ENCODE results near the gene SLC16A3. TPM values are rescaled to one million over a fixed set of nuclear protein-coding genes. Genes with fewer than 3 reads are reported as not detected.

SLC16A3 gene
- total and polyA plus RNA-seq, 7 experiments from 2014 or later = 1.4 to 264 (median 15.9) TPM

DNA sequence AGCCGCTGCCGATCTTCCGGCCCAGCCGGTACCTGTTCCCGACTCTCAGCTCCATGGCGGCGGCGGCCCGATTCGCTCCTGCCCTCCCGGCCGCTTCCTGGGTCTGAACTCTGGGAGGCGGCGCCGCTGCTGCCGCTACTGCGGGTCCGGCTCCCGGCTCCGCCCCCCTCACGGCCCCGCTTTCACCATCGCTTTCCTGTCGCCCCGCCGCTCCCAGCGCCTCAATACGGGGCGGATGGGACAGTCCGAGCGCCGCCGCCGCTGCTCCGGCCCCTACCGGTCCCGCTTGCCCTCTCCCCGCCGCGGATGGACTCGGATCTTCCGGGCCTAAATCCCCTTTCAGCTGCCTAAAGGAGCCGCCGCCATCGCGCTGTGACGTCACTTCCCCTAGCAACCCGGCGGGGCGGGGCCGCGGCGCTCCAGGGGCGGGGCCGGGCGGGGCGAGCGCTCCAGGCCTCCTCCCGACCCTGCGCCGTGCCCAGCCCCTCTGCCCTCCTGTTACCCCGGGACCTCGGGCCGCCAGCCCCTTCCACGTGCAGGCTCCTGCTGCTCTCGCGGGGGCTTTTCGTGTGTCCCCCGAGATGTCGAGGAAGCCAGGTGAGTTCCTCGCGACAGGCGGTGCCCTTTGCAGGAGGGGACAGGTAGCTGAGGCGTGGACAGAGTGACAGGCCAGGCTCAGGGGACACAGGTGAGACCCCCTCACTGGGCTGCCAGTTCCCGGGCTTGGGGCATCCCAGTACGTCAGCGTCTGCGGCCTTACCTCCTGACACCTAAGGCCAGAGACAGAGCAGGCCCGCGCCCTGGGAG is 44.7 kb downstream of the SLC16A3 start, which contains the start of gene CSNK1D:
TSS of gene CSNK1D (minus strand) at position 374 of the 807 bp plus-strand sequence. CDS start at position 55, 319 bp downstream.
- H3K4me1 Mint-ChIP-seq = peaks cover 36 to 46% (median 41%) of the 10 kb centered on the region in 7 donors
- H3K27me3 Mint-ChIP-seq = no peaks in the 10 kb centered on the region
- Histone ChIP-seq H3K27ac (ENCODE audit: low read depth, low read length) (peak within 1 kb of the TSS; percentile 97), H3K36me3 (ENCODE audit: control insufficient read depth in 2 of 3, insufficient read depth in 3 of 3, low read length in 3 of 3) (peaks cover 5 to 29% (median 13%) of the 10 kb centered on the region in 3 experiments), H3K9me3 (ENCODE audit: control insufficient read depth in 2 of 3, low read length in 3 of 3) (no peaks in the 10 kb centered on the region), H3K4me1 (ENCODE audit: control insufficient read depth in 2 of 2, insufficient read depth in 2 of 2, low read length in 2 of 2) (peaks cover 37 to 42% of the 10 kb centered on the region in 2 donors), H3K27me3 (ENCODE audit: control insufficient read depth in 2 of 2, insufficient read depth in 2 of 2, low read length in 2 of 2) (no peaks in the 10 kb centered on the region), H3K4me3 (ENCODE audit: low read length) (peak within 1 kb of the TSS; percentile 60)
- CTCF ChIA-PET = no interaction called here
- DNase-seq = peak; percentile 83 to 97 (median 92)
- intact Hi-C loops (cut with micrococcal nuclease) = loop anchor here (1.0 to 2.0 kb wide), 9 partner anchors 15 to 67 kb away; partner anchors contain the start of genes CD7 (in 1 of the 2) and SLC16A3 (in 1 of the 2)
- peak within 1 kb of the TSS; percentile 92 to 99 (median 98) for H3K27ac Mint-ChIP-seq
- POLR2A ChIA-PET = interaction anchor here (0.6 to 4.5 kb wide), 8 partner anchors 16 to 150 kb away, joined by 3 to 32 read pairs (median 4); no protein-coding TSS in a partner anchor
- peak; percentile 90 for ATAC-seq
- H3K9me3 Mint-ChIP-seq = no peaks in the 10 kb centered on the region
- peaks cover 4 to 23% (median 10%) of the 10 kb centered on the region in 5 donors for H3K36me3 Mint-ChIP-seq
- H3K4me3 Mint-ChIP-seq = peak within 1 kb of the TSS; percentile 80 to 97 (median 93)

DNA sequence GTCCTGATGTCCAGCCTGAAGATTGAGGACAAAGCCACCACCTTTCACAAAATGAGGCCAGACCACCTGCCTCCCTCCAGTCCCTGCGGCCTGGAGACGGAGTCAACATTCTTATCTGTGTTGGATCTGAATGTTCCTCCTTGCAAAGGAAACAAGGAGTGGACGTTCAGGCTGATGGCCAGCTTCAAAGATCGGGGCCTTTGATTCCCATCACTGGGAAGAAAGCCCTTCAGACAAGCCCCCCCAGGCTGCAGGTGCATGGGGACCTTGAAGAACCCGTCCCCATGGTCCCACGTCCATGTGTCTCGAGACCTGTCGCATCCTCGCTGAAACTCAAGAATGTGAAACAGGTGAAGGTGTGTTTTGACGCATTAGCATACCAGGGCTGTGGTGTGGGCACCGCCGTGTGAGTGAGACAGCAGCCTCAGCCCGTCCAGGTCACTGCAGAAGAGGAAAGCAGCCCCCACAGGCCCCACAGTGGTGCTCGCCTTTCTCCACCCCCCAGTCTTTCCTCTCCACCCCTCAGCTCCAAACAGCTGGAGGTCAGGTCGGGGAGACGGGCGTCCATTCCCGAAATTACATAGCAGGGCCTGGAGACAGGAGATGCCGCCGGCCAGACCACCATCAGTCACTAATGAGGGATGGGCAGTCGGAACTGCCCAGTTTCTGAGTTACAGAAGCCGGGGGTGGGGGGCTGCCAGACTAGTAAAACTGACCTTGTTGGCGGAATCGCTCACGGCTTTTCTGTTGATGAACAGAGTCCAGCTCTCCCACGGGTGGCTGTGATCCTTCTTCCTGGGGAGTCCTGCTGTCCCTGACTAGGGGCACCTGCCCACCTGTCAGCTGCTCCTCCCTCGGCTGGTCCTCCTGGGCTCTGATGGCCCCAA is 45.5 kb downstream of the SLC16A3 start:
- peaks cover 4 to 20% (median 10%) of the 10 kb centered on the region in 5 donors for H3K36me3 Mint-ChIP-seq
- Histone ChIP-seq H3K4me3 (ENCODE audit: low read length) (peak overlapping the region; percentile 60), H3K9me3 (ENCODE audit: control insufficient read depth in 2 of 3, low read length in 3 of 3) (no peaks in the 10 kb centered on the region)

DNA sequence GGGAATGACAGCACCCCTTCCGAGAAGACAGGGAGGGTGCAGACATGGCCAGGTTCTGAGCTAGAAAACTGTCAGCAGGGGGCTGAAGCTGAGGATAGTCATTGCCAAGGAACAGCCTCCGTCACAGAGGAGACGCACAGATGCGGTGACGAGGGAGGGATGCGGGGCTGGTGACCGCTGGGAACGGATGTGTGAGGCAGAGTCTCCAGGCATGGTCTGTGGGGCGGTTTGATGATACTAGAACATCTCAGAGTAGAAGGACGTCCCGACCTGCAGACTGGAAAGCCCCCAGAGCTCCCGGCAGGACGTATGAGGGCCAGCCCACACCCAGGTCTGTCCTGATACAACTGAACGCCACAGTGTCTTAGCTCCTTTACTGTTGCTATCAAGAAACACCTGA is 46.5 kb downstream of the SLC16A3 start:
- CTCF ChIA-PET = interaction anchor here (0.9 kb wide), 1 partner anchor 69 kb away, joined by 3 read pairs; no protein-coding TSS in a partner anchor
- H3K4me3 ChIP-seq (ENCODE audit: low read length) = no peak overlapping the region
- POLR2A ChIA-PET = interaction anchor here (4.5 kb wide), 1 partner anchor 23 kb away, joined by 32 read pairs; no protein-coding TSS in a partner anchor
- peaks cover 20 to 29% (median 23%) of the 10 kb centered on the region in 7 donors for H3K4me1 Mint-ChIP-seq
- H3K36me3 ChIP-seq (ENCODE audit: control insufficient read depth in 2 of 3, insufficient read depth in 3 of 3, low read length in 3 of 3) = peaks cover 5 to 19% (median 13%) of the 10 kb centered on the region in 3 experiments
- peaks cover 4 to 11% (median 8%) of the 10 kb centered on the region in 5 donors for H3K36me3 Mint-ChIP-seq
- H3K27me3 Mint-ChIP-seq = no peaks in the 10 kb centered on the region
- H3K9me3 ChIP-seq (ENCODE audit: control insufficient read depth in 2 of 3, low read length in 3 of 3) = no peaks in the 10 kb centered on the region
- H3K4me1 ChIP-seq (ENCODE audit: control insufficient read depth in 2 of 2, insufficient read depth in 2 of 2, low read length in 2 of 2) = peaks cover 26% of the 10 kb centered on the region in 2 donors
- ATAC-seq = no peak
- H3K27me3 ChIP-seq (ENCODE audit: control insufficient read depth in 2 of 2, insufficient read depth in 2 of 2, low read length in 2 of 2) = no peaks in the 10 kb centered on the region
- no peak overlapping the region for H3K27ac ChIP-seq (ENCODE audit: low read depth, low read length)
- DNase-seq = no peak
- H3K4me3 Mint-ChIP-seq = peak overlapping the region in 1 of 10 donors; percentile 86
- peak overlapping the region in 2 of 9 donors; percentile 28 to 62 for H3K27ac Mint-ChIP-seq
- no peaks in the 10 kb centered on the region for H3K9me3 Mint-ChIP-seq
- intact Hi-C loops (cut with micrococcal nuclease) = no loop called here

More for the DNA sequence above, 45.5 kb downstream of the SLC16A3 start:
- peaks cover 5 to 24% (median 13%) of the 10 kb centered on the region in 3 experiments for H3K36me3 ChIP-seq (ENCODE audit: control insufficient read depth in 2 of 3, insufficient read depth in 3 of 3, low read length in 3 of 3)
- DNase-seq (no peak), ATAC-seq (no peak)
- peaks cover 30 to 39% (median 33%) of the 10 kb centered on the region in 7 donors for H3K4me1 Mint-ChIP-seq
- peaks cover 35 to 36% of the 10 kb centered on the region in 2 donors for H3K4me1 ChIP-seq (ENCODE audit: control insufficient read depth in 2 of 2, insufficient read depth in 2 of 2, low read length in 2 of 2)
- H3K27ac ChIP-seq (ENCODE audit: low read depth, low read length) = peak overlapping the region; percentile 97
- ChIA-PET CTCF (interaction anchor here (0.9 kb wide), 1 partner anchor 68 kb away, joined by 3 read pairs; no protein-coding TSS in a partner anchor), POLR2A (interaction anchor here (0.6 to 4.5 kb wide), 8 partner anchors 15 to 151 kb away, joined by 3 to 32 read pairs (median 4); no protein-coding TSS in a partner anchor)
- peak overlapping the region; percentile 35 to 95 (median 70) for H3K4me3 Mint-ChIP-seq
- H3K27me3 Mint-ChIP-seq = no peaks in the 10 kb centered on the region
- intact Hi-C loops (cut with micrococcal nuclease) = no loop called here
- H3K9me3 Mint-ChIP-seq = no peaks in the 10 kb centered on the region
- H3K27ac Mint-ChIP-seq = peak overlapping the region in 7 of 9 donors; percentile 28 to 98 (median 69)
- H3K27me3 ChIP-seq (ENCODE audit: control insufficient read depth in 2 of 2, insufficient read depth in 2 of 2, low read length in 2 of 2) = no peaks in the 10 kb centered on the region

DNA sequence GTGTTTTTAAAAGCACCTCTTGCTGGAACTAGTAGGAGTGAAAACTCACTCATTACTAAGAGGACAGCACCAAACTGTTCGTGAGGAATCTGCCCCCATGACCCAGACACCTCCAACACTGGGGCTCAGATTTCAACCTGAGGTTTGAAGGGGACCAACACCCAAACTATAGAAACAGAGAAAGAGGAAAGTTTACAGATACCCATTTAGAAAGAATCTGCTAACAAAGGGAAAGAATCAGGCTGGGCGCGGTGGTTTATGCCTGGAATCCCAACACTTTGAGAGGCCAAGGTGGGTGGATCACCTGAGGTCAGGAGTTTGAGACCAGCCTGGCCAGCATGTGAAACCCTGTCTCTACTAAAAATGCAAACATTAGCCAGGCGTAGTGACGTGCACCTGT is 48.1 kb downstream of the SLC16A3 start:
- Histone ChIP-seq H3K4me3 (ENCODE audit: low read length) (no peak overlapping the region), H3K4me1 (ENCODE audit: control insufficient read depth in 2 of 2, insufficient read depth in 2 of 2, low read length in 2 of 2) (peaks cover 9 to 20% of the 10 kb centered on the region in 2 donors), H3K9me3 (ENCODE audit: control insufficient read depth in 2 of 3, low read length in 3 of 3) (no peaks in the 10 kb centered on the region), H3K36me3 (ENCODE audit: control insufficient read depth in 2 of 3, insufficient read depth in 3 of 3, low read length in 3 of 3) (peaks cover 0 to 5% (median 4%) of the 10 kb centered on the region in 3 experiments), H3K27ac (ENCODE audit: low read depth, low read length) (no peak overlapping the region), H3K27me3 (ENCODE audit: control insufficient read depth in 2 of 2, insufficient read depth in 2 of 2, low read length in 2 of 2) (no peaks in the 10 kb centered on the region)
- H3K9me3 Mint-ChIP-seq = no peaks in the 10 kb centered on the region
- DNase-seq = no peak
- H3K4me1 Mint-ChIP-seq = peaks cover 12 to 25% (median 18%) of the 10 kb centered on the region in 7 donors
- H3K36me3 Mint-ChIP-seq = peaks cover 4 to 6% (median 5%) of the 10 kb centered on the region in 5 donors
- ChIA-PET POLR2A (interaction anchor here (4.5 kb wide), 1 partner anchor 21 kb away, joined by 32 read pairs; no protein-coding TSS in a partner anchor), CTCF (no interaction called here)
- no peaks in the 10 kb centered on the region for H3K27me3 Mint-ChIP-seq
- H3K27ac Mint-ChIP-seq = peak overlapping the region in 1 of 9 donors; percentile 19
- ATAC-seq = no peak
- H3K4me3 Mint-ChIP-seq = peak overlapping the region in 1 of 10 donors; percentile 7
- intact Hi-C loops (cut with micrococcal nuclease) = no loop called here

DNA sequence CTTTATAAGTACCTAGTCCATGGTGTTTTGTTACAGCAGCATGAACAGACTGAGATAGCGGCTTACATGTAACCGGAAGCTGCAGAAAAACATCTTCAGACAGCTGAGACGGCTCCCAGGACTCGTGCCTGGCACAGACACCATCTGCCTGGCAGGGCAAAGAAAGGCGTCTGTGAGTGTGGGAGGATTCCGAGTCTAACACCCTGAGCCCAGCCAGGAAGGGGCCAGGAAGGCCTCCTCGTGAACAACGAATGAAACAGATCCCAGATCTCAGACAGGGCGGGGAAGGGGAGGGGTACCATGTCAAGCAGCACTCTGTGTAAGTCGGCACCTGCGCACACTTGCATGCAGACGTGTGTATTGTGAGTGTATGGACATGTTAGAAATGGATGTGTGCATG is 49.0 kb downstream of the SLC16A3 start:
- H3K9me3 Mint-ChIP-seq = no peaks in the 10 kb centered on the region
- peak overlapping the region in 1 of 9 donors; percentile 81 for H3K27ac Mint-ChIP-seq

DNA sequence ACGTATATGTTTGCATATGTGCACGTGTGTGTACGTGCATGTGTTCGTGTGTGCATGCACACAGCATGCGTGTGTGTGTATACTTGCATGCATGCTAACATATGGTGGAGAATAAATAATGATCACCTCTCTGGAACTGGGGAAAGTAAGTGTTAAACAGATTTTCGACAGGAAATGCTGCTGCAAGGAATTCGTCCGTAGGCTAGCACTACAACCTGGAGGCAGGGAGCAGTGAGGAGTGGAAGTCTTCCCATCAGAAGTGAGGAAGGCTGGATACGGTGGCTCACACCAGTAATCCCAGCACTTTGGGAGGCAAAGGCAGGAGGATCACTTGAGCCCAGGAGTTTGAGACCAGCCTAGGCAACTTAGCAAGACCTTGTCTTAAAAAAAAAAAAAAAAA is 49.5 kb downstream of the SLC16A3 start:
- H3K4me3 Mint-ChIP-seq = no peak overlapping the region
- no peaks in the 10 kb centered on the region for H3K9me3 Mint-ChIP-seq
- H3K4me3 ChIP-seq (ENCODE audit: low read length) = no peak overlapping the region
- no peak for DNase-seq
- POLR2A ChIA-PET = no interaction called here
- peaks cover 0 to 1% (median 0%) of the 10 kb centered on the region in 5 donors for H3K36me3 Mint-ChIP-seq
- H3K9me3 ChIP-seq (ENCODE audit: control insufficient read depth in 2 of 3, low read length in 3 of 3) = no peaks in the 10 kb centered on the region
- no peak for ATAC-seq
- H3K36me3 ChIP-seq (ENCODE audit: control insufficient read depth in 2 of 3, insufficient read depth in 3 of 3, low read length in 3 of 3) = peaks cover 0 to 1% (median 0%) of the 10 kb centered on the region in 3 experiments
- CTCF ChIA-PET = no interaction called here
- H3K27ac Mint-ChIP-seq = peak overlapping the region in 1 of 9 donors; percentile 81
- no peaks in the 10 kb centered on the region for H3K27me3 ChIP-seq (ENCODE audit: control insufficient read depth in 2 of 2, insufficient read depth in 2 of 2, low read length in 2 of 2)
- H3K27ac ChIP-seq (ENCODE audit: low read depth, low read length) = no peak overlapping the region
- intact Hi-C loops (cut with micrococcal nuclease) = no loop called here
- no peaks in the 10 kb centered on the region for H3K27me3 Mint-ChIP-seq
- H3K4me1 Mint-ChIP-seq = peaks cover 6 to 21% (median 13%) of the 10 kb centered on the region in 7 donors
- peaks cover 6 to 16% of the 10 kb centered on the region in 2 donors for H3K4me1 ChIP-seq (ENCODE audit: control insufficient read depth in 2 of 2, insufficient read depth in 2 of 2, low read length in 2 of 2)

More for the DNA sequence above, 49.0 kb downstream of the SLC16A3 start:
- ChIA-PET POLR2A (no interaction called here), CTCF (no interaction called here)
- Mint-ChIP-seq H3K36me3 (peaks cover 0 to 1% (median 0%) of the 10 kb centered on the region in 5 donors), H3K4me1 (peaks cover 6 to 20% (median 13%) of the 10 kb centered on the region in 7 donors), H3K27me3 (no peaks in the 10 kb centered on the region), H3K4me3 (no peak overlapping the region)
- intact Hi-C loops (cut with micrococcal nuclease) = no loop called here
- Histone ChIP-seq H3K4me1 (ENCODE audit: control insufficient read depth in 2 of 2, insufficient read depth in 2 of 2, low read length in 2 of 2) (peaks cover 6 to 16% of the 10 kb centered on the region in 2 donors), H3K27me3 (ENCODE audit: control insufficient read depth in 2 of 2, insufficient read depth in 2 of 2, low read length in 2 of 2) (no peaks in the 10 kb centered on the region), H3K36me3 (ENCODE audit: control insufficient read depth in 2 of 3, insufficient read depth in 3 of 3, low read length in 3 of 3) (peaks cover 0 to 5% (median 0%) of the 10 kb centered on the region in 3 experiments), H3K27ac (ENCODE audit: low read depth, low read length) (no peak overlapping the region), H3K4me3 (ENCODE audit: low read length) (no peak overlapping the region), H3K9me3 (ENCODE audit: control insufficient read depth in 2 of 3, low read length in 3 of 3) (no peaks in the 10 kb centered on the region)
- no peak for ATAC-seq
- DNase-seq = no peak

Data from naive thymus-derived CD4-positive, alpha-beta T cell (primary cell).